ENCODE measurements around the gene CCNO. TPM values are rescaled to one million over a fixed set of nuclear protein-coding genes. Genes with fewer than 3 reads are reported as not detected.

The CCNO gene, protein sequence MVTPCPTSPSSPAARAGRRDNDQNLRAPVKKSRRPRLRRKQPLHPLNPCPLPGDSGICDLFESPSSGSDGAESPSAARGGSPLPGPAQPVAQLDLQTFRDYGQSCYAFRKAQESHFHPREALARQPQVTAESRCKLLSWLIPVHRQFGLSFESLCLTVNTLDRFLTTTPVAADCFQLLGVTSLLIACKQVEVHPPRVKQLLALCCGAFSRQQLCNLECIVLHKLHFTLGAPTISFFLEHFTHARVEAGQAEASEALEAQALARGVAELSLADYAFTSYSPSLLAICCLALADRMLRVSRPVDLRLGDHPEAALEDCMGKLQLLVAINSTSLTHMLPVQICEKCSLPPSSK
- total RNA-seq, result not detected in 2 replicates

DNA sequence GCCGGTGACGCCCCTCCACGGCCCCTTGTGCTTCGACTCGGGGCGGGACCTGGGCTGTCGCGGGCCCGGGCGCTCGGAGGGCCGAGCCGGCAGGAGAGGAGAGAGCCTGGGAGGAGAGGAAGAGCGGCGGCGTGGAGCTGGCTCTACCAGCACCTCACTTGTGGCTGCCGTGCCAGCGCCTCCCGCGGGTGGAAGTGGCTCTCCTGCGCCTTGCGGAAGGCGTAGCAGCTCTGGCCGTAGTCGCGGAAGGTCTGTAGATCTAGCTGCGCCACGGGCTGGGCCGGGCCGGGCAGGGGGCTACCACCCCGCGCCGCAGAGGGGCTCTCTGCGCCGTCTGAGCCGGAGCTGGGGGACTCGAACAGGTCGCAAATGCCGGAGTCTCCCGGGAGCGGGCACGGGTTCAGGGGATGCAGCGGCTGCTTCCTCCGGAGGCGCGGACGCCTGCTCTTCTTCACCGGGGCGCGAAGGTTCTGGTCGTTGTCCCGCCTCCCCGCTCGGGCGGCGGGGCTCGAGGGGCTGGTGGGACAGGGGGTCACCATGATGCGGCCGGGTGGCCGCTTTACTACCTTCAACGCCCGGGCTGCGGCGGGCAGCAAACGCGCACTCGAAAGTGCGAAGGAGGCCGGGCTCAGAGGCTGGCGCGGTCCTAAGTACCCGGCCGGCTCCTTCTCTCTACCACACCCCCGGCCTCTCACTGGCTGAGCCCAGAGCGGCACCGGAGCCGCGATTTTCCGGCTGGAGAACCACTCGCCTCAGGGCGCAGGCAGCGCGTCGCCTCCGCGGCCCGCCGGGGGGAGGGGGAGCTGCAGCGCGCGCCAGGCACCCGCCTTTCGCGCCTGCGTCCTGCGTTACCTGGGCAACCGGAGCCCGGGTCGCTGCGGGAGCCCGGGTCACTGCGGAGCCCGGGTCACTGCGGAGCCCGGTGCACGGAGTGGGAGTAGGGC is at the start of gene CCNO:
Gene CCNO, minus strand, starts transcription at position 624 of the 944 bp plus-strand sequence. Its CDS starts 85 bp downstream, at position 539.

DNA sequence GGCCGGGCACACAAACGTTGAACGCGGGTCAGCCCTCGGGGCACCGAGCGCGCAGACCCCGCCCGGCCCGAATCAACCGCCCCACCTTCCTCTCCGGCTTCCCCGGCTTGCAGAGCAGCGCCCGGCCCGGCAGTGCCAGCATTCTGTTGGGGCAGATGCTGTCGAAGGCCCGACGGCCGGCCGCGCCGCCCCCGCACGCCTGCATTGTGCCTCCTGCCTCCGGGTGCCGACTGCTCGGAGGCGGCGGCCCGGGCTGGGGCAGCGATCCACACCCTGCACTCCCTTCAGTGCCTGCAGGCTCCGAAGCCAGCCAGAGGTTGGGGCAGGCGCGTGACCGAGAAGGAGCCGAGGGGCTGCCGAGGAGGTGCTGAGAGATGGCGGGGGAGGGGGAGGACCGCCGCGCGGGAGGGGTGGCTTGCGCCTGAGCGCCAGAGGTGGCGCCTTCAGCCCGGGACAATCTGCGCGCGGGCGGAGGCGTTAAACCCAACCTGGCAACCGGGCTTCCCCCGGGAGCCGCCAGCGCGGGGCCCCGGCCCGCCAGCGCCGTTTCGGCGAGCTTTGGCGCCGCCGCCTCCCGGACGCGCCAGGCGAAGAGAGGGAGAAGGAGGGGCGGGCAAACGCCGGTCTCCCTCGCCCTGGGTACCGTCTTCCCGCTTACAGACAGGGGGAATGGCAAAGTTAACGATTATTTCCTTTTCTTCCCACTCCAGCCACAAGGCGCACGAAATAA is 6.3 kb downstream of the CCNO start, which contains the start of gene MCIDAS:
Gene MCIDAS, minus strand, starts transcription at position 382 of the 730 bp plus-strand sequence. Its CDS starts 177 bp downstream, at position 205.

Other genes starting within 250 kb of the CCNO start
- 125 and 485 TPM in 2 replicates for gene ESM1, start 248.0 kb downstream of the CCNO start, total RNA-seq
- not detected in 2 replicates for gene GZMK, start 209.4 kb downstream of the CCNO start, total RNA-seq
- gene GZMA, start 131.0 kb downstream of the CCNO start, total RNA-seq, result 0.33 TPM in 1 of 2 replicates, not detected in the other
- 9.9 and 17.2 TPM in 2 replicates for gene GPX8, start 73.4 kb downstream of the CCNO start, total RNA-seq
- under 0.01 and 0.11 TPM in 2 replicates for gene CDC20B, start 60.4 kb downstream of the CCNO start, total RNA-seq
- not detected in 2 replicates for gene MCIDAS, start 6.3 kb downstream of the CCNO start, total RNA-seq
- gene DHX29, start 74.1 kb upstream of the CCNO start, total RNA-seq, result 17.1 and 20.5 TPM in 2 replicates
- gene MTREX, start 74.4 kb upstream of the CCNO start, total RNA-seq, result 48.9 and 90.3 TPM in 2 replicates